Activated naive CD4-positive, alpha-beta T cell treated with anti-CD3 and anti-CD28 coated beads, Interleukin-2, amount 10 ng/mL, durations not matched to agents 7 days and 5 days (primary cell): ENCODE measurements around the gene ERICH6.

Experiments used
- CTCF ChIA-PET: fragments of 350-600 bp; sonication (Branson Sonifier 250); formaldehyde crosslinking; loops from one replicate; lab custom pipeline; 2021; ENCODE audit warnings: antibody characterized with exemption; lab: Charles Lee
- DNase-seq: peaks from one replicate; pipeline ENCODE4 v3.0.0-alpha.2; 2020
- H3K27ac Mint-ChIP-seq: one replicate; pipeline ENCODE4 v1.8.0; 2021; ENCODE audit warnings: mild to moderate bottlenecking, moderate library complexity, mixed read lengths
- H3K27me3 Mint-ChIP-seq: one replicate; pipeline ENCODE4 v1.8.0; 2021; ENCODE audit warnings: mild to moderate bottlenecking, mixed read lengths
- H3K36me3 Mint-ChIP-seq: one replicate; pipeline ENCODE4 v1.8.0; 2021; ENCODE audit warnings: mixed read lengths
- H3K4me1 Mint-ChIP-seq: one replicate; pipeline ENCODE4 v1.8.0; 2021; ENCODE audit warnings: mixed read lengths
- H3K4me3 Mint-ChIP-seq: one replicate; pipeline ENCODE4 v1.8.0; 2021; ENCODE audit warnings: mild to moderate bottlenecking, moderate library complexity, mixed read lengths
- H3K9me3 Mint-ChIP-seq: one replicate; pipeline ENCODE4 v1.8.0; 2021; ENCODE audit warnings: mixed read lengths

Gene ERICH6

GRCh38 chr3:150682279-150682678 is 21.4 kb downstream of the ERICH6 start:
- H3K27ac Mint-ChIP-seq = no peak overlapping the region
- no peaks in the 10 kb centered on the region for H3K9me3 Mint-ChIP-seq
- peaks cover 7% of the 10 kb centered on the region for H3K27me3 Mint-ChIP-seq
- H3K4me3 Mint-ChIP-seq = no peak overlapping the region
- peaks cover 19% of the 10 kb centered on the region for H3K4me1 Mint-ChIP-seq
- CTCF ChIA-PET = no interaction called here
- H3K36me3 Mint-ChIP-seq = no peaks in the 10 kb centered on the region
- no peak for DNase-seq

GRCh38 chr3:150681057-150681456 is 22.7 kb downstream of the ERICH6 start:
- peaks cover 5% of the 10 kb centered on the region for H3K9me3 Mint-ChIP-seq
- no peak overlapping the region for H3K4me3 Mint-ChIP-seq
- H3K36me3 Mint-ChIP-seq = peaks cover 3% of the 10 kb centered on the region
- H3K4me1 Mint-ChIP-seq = peaks cover 19% of the 10 kb centered on the region
- H3K27me3 Mint-ChIP-seq = peaks cover 5% of the 10 kb centered on the region
- no peak for DNase-seq
- H3K27ac Mint-ChIP-seq = peak overlapping the region; percentile 3
- CTCF ChIA-PET = interaction anchor here (0.7 kb wide), 1 partner anchor 22 kb away, joined by 3 read pairs; no protein-coding TSS in a partner anchor

GRCh38 chr3:150680562-150680961 is 23.2 kb downstream of the ERICH6 start:
- Mint-ChIP-seq H3K9me3 (peaks cover 10% of the 10 kb centered on the region), H3K27me3 (peaks cover 4% of the 10 kb centered on the region), H3K4me1 (peaks cover 19% of the 10 kb centered on the region), H3K27ac (no peak overlapping the region), H3K4me3 (no peak overlapping the region), H3K36me3 (peaks cover 4% of the 10 kb centered on the region)
- CTCF ChIA-PET = interaction anchor here (0.7 kb wide), 1 partner anchor 22 kb away, joined by 3 read pairs; no protein-coding TSS in a partner anchor
- no peak for DNase-seq

- H3K27me3 Mint-ChIP-seq = peaks cover 10% of the 10 kb centered on the region
- CTCF ChIA-PET = no interaction called here
- H3K9me3 Mint-ChIP-seq = peaks cover 11% of the 10 kb centered on the region
- DNase-seq = no peak
- no peak overlapping the region for H3K4me3 Mint-ChIP-seq
- H3K27ac Mint-ChIP-seq = no peak overlapping the region
- peaks cover 4% of the 10 kb centered on the region for H3K36me3 Mint-ChIP-seq
- peaks cover 5% of the 10 kb centered on the region for H3K4me1 Mint-ChIP-seq
These were observed 28.1 kb downstream of the ERICH6 start for GRCh38 chr3:150675587-150675986.

GRCh38 chr3:150673966-150674365 is 29.8 kb downstream of the ERICH6 start:
- no peak for DNase-seq
- Mint-ChIP-seq H3K9me3 (peaks cover 11% of the 10 kb centered on the region), H3K4me1 (no peaks in the 10 kb centered on the region), H3K27me3 (peaks cover 20% of the 10 kb centered on the region), H3K36me3 (peaks cover 4% of the 10 kb centered on the region), H3K27ac (no peak overlapping the region), H3K4me3 (no peak overlapping the region)
- CTCF ChIA-PET = interaction anchor here (0.7 kb wide), 1 partner anchor 114 kb away, joined by 3 read pairs; no protein-coding TSS in a partner anchor

- no peak overlapping the region for H3K4me3 Mint-ChIP-seq
- peaks cover 24% of the 10 kb centered on the region for H3K4me1 Mint-ChIP-seq
- no peaks in the 10 kb centered on the region for H3K36me3 Mint-ChIP-seq
- H3K27ac Mint-ChIP-seq = no peak overlapping the region
- H3K27me3 Mint-ChIP-seq = peaks cover 31% of the 10 kb centered on the region
- DNase-seq = peak; percentile 41
- peaks cover 3% of the 10 kb centered on the region for H3K9me3 Mint-ChIP-seq
- CTCF ChIA-PET = no interaction called here
These were observed 37.6 kb downstream of the ERICH6 start for GRCh38 chr3:150666167-150666566.

GRCh38 chr3:150663461-150663860 is 40.3 kb downstream of the ERICH6 start:
- Mint-ChIP-seq H3K27me3 (peaks cover 37% of the 10 kb centered on the region), H3K4me3 (no peak overlapping the region), H3K4me1 (peaks cover 24% of the 10 kb centered on the region), H3K27ac (no peak overlapping the region), H3K9me3 (peaks cover 3% of the 10 kb centered on the region), H3K36me3 (no peaks in the 10 kb centered on the region)
- DNase-seq = no peak
- CTCF ChIA-PET = no interaction called here

GRCh38 chr3:150662410-150663200 is 41.1 kb downstream of the ERICH6 start:
- Mint-ChIP-seq H3K4me1 (peaks cover 24% of the 10 kb centered on the region), H3K36me3 (no peaks in the 10 kb centered on the region), H3K27ac (no peak overlapping the region), H3K9me3 (peaks cover 3% of the 10 kb centered on the region), H3K27me3 (peaks cover 34% of the 10 kb centered on the region), H3K4me3 (no peak overlapping the region)
- CTCF ChIA-PET = no interaction called here
- DNase-seq = no peak

GRCh38 chr3:150656316-150656715 is 47.4 kb downstream of the ERICH6 start:
- no peaks in the 10 kb centered on the region for H3K36me3 Mint-ChIP-seq
- H3K4me1 Mint-ChIP-seq = no peaks in the 10 kb centered on the region
- H3K4me3 Mint-ChIP-seq = no peak overlapping the region
- H3K9me3 Mint-ChIP-seq = no peaks in the 10 kb centered on the region
- peaks cover 23% of the 10 kb centered on the region for H3K27me3 Mint-ChIP-seq
- CTCF ChIA-PET = no interaction called here
- no peak for DNase-seq
- H3K27ac Mint-ChIP-seq = no peak overlapping the region

- Mint-ChIP-seq H3K4me1 (no peaks in the 10 kb centered on the region), H3K4me3 (no peak overlapping the region), H3K9me3 (no peaks in the 10 kb centered on the region), H3K27me3 (peaks cover 22% of the 10 kb centered on the region), H3K36me3 (no peaks in the 10 kb centered on the region), H3K27ac (no peak overlapping the region)
- CTCF ChIA-PET = no interaction called here
- no peak for DNase-seq
These were observed 50.6 kb downstream of the ERICH6 start for GRCh38 chr3:150653110-150653561.

- peaks cover 33% of the 10 kb centered on the region for H3K27me3 Mint-ChIP-seq
- H3K36me3 Mint-ChIP-seq = no peaks in the 10 kb centered on the region
- H3K4me3 Mint-ChIP-seq = no peak overlapping the region
- no peak for DNase-seq
- CTCF ChIA-PET = no interaction called here
- H3K27ac Mint-ChIP-seq = no peak overlapping the region
- H3K9me3 Mint-ChIP-seq = no peaks in the 10 kb centered on the region
- peaks cover 14% of the 10 kb centered on the region for H3K4me1 Mint-ChIP-seq
These were observed 63.5 kb downstream of the ERICH6 start for GRCh38 chr3:150640256-150640655.

GRCh38 chr3:150639262-150639661 is 64.5 kb downstream of the ERICH6 start:
- peaks cover under 1% of the 10 kb centered on the region for H3K36me3 Mint-ChIP-seq
- H3K27me3 Mint-ChIP-seq = peaks cover 33% of the 10 kb centered on the region
- CTCF ChIA-PET = no interaction called here
- no peak overlapping the region for H3K27ac Mint-ChIP-seq
- no peak for DNase-seq
- H3K4me1 Mint-ChIP-seq = peaks cover 22% of the 10 kb centered on the region
- no peaks in the 10 kb centered on the region for H3K9me3 Mint-ChIP-seq
- no peak overlapping the region for H3K4me3 Mint-ChIP-seq

GRCh38 chr3:150636258-150636657 is 67.5 kb downstream of the ERICH6 start:
- no peak for DNase-seq
- Mint-ChIP-seq H3K4me3 (no peak overlapping the region), H3K27ac (no peak overlapping the region), H3K36me3 (peaks cover 4% of the 10 kb centered on the region), H3K27me3 (peaks cover 15% of the 10 kb centered on the region), H3K9me3 (no peaks in the 10 kb centered on the region), H3K4me1 (peaks cover 23% of the 10 kb centered on the region)
- CTCF ChIA-PET = no interaction called here

- Mint-ChIP-seq H3K36me3 (peaks cover 5% of the 10 kb centered on the region), H3K4me1 (peaks cover 23% of the 10 kb centered on the region), H3K27me3 (peaks cover 11% of the 10 kb centered on the region), H3K9me3 (no peaks in the 10 kb centered on the region), H3K4me3 (no peak overlapping the region), H3K27ac (peak overlapping the region; percentile 24)
- CTCF ChIA-PET = interaction anchor here (0.8 to 1.5 kb wide), 3 partner anchors 12 to 67 kb away, joined by 3 to 5 read pairs (median 3); no protein-coding TSS in a partner anchor
- DNase-seq = no peak
These were observed 68.2 kb downstream of the ERICH6 start for GRCh38 chr3:150635526-150635925.

GRCh38 chr3:150635076-150635475 is 68.6 kb downstream of the ERICH6 start:
- peak overlapping the region; percentile 6 for H3K27ac Mint-ChIP-seq
- CTCF ChIA-PET = interaction anchor here (0.8 to 1.5 kb wide), 3 partner anchors 13 to 68 kb away, joined by 3 to 5 read pairs (median 3); no protein-coding TSS in a partner anchor

More at GRCh38 chr3:150635076-150635475, 68.6 kb downstream of the ERICH6 start:
- Mint-ChIP-seq H3K9me3 (no peaks in the 10 kb centered on the region), H3K4me3 (no peak overlapping the region), H3K36me3 (peaks cover 6% of the 10 kb centered on the region), H3K4me1 (peaks cover 23% of the 10 kb centered on the region), H3K27me3 (peaks cover 11% of the 10 kb centered on the region)
- DNase-seq = no peak
